HUDEP-2 (cell line): ENCODE measurements around the gene LRRTM3.

Source experiments
- DNase-seq, 76 experiments: peaks; one replicate each; lab custom pipeline; 2025; ENCODE audit not compliant: unreplicated experiment in 76 of 76; lab: John Stamatoyannopoulos, UW

Gene LRRTM3

DNA sequence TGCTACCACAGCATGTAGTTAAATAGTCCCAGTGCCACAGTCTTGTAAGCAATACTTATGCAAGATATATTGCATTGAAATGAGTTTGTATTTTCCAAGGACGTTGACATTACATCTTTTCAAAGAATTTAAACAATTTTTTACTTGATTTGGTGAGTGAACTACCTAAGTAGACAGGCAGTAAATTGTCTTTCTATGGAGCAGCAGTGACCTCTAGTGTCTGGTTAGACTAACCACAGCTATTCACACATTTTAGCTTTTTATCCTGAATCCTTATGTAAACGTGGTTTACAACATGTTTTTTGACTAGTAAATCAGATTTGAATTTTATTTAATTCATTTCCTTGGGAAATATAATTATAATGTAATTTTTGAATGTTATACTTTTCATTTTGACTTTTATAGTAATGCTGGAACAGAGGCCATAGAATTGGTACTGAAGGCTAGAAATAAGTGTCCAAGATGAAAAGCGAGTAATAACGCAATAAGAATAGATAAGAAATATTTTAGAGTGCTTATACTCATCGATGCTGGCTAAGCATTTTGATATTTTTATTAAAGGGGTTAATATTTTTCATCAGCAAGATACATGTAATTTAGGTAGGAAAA lies 5.6 kb downstream of the LRRTM3 start:
- peak in 17 of 76 experiments; percentile 1 to 31 (median 5) for DNase-seq

DNA sequence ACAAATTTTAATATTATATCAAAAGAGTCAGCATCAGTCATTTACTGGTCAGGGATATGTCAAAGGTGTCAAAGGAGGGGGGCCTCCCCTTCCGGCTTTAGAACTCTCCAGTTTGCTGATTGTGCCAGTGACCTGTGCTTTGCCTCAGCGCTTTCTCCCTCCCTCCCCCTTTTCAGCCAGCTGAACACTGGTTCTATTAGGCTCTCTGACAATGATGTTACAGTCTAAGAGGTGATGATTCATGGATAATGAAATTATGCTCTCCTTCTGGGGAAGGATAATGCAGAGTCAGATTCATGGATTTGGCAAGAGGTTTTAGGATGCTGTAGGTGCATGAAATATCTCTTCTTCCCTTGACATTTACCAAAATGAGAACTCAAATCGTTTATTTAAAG lies 6.1 kb downstream of the LRRTM3 start:
- no peak for DNase-seq

DNA sequence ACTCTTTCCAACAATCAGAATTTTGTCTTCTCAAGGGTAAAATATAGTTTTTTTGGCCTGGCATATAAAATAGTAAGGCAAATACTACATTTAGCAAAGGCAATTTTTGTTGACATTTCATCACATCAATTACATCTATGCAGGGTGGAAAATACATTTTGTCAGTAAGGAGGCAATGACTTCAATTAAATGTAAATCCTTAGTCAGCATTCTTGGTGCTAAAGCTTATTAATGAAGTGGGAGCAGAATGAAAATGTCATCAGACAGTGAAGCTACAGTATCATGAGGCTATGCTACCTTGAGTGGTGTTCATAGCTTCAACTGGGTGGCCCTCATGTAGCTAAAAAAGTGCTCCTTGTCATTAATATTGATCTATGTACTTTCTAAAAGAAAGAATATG lies 8.9 kb downstream of the LRRTM3 start:
- DNase-seq, result no peak

DNA sequence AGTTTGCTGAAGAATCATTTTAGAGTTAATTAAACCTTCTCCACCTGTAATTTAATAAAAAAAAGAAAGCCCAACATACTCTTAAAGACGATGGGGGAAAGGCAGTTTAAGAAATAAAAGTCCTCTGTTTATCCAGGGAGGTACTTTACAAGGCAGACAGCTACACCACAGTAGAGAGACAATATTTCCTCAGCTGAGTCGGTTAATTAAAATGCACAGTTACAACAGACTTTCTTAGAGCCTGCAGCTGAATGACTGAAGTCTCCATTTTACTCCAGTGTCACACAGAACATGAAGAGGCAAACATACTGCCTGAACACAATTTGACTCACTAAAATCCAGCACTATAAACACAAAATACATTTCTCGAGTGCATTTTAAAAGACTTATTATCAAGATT lies 15.1 kb downstream of the LRRTM3 start:
- no peak for DNase-seq

DNA sequence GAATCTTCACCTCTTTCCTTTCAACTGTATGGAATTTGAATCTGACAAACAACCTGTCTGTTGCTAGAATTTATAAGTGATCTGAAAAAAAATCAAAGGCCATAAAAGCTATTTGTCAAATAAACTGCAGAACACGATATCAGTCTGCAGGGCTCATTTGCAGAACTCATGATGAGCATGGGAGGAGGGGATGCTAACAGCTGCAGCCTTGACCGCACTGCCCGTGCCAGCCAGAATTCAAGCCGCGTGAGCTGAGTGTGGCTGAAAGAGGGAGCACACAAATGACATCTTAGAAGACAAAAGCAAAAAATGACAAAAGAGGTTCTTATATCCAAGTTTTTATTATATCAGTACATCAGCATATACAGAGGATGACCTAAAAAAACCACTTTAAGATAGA lies 15.7 kb downstream of the LRRTM3 start:
- DNase-seq, result no peak

DNA sequence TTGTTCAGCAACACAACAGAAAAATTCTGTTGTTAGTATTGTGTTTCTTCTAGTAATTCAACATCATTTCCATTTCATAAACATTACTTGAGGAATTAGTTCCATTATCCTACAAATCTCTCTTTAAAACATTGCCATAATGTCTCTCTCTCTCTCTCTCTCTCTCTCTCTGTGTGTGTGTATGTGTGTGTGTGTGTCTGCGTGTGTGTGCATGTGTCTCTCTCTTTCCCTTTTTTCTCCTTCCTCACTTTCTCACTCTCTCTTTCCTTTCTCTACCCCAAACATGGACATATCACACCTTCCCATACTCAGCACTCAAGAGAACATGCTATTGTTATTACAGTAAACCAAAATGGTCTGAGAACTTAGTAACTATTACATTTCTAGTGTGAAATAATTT lies 16.6 kb downstream of the LRRTM3 start:
- DNase-seq, result no peak

DNA sequence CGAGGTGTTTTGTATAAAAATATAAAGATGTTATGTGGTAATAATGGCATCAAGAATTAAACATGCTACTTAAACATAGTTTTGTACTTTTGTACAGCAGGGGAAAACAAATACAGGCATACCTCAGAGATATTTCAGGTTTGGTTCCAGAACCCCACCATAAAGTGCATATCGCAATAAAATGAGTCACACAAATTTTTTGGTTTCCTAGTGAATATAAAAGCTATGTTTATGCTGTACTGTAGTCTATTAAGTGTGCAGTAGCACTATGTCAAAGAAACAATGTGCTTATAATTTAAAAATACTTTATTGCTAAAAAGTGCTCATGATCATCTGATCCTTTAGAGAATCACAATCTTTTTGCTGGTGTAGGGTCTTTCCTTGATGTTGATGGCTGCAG lies 17.8 kb downstream of the LRRTM3 start:
- DNase-seq, result no peak

DNA sequence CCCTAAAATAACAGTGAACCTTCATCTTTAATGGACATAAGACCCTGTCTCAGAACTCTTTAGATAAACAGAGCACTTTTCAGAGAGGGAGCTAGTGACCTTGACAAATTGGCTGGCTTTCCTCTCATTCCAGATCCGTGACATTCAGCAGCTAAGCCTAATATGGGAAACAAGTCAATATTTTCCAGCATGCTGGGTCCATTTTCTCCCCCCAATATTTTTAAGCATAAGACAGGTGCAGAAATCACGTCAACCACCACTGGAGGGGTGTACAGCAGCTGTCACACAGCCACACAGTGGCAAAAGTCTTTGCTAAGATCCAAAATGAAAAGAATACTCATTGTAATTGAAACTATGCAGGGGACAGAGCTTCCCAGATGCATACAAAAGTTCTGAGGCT lies 26.1 kb downstream of the LRRTM3 start:
- DNase-seq, result no peak

DNA sequence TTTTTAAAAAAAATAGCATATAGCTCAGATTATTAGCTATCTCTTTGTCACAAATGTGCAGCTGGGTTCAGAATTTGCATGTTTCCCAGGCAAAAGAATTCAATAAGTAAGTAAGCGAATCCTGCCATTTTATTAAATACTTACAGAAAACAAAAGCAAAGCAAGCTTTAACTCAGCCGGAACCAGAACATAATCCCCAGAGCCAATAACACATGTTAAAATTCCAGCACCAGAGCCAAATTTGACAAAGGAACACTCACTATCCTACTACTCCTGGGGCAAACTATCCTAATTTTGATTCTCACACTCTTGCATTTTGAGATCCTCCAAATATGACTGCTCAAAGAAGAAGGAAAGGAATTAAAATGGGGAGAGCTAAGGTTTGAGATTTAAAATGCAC lies 32.6 kb downstream of the LRRTM3 start:
- DNase-seq, result no peak

DNA sequence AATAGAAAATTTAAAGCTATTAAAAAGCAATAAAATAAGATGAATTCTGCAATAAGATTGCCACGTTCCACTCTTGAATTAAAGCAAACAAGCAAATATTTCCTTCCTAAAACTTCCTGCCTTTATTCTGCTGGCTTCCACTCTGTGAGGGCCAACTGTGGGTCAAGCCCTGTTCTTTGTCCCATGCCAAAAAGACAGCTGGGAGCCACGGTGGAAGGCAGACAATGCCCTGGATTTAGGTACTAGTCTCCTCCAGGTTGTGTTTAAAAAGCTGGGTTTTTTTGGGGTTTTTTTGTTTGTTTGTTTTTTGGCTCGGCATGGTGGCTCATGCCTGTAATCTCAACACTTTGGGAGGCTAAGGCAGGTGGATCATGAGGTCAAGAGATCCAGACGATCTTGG lies 39.1 kb downstream of the LRRTM3 start:
- DNase-seq, result no peak

DNA sequence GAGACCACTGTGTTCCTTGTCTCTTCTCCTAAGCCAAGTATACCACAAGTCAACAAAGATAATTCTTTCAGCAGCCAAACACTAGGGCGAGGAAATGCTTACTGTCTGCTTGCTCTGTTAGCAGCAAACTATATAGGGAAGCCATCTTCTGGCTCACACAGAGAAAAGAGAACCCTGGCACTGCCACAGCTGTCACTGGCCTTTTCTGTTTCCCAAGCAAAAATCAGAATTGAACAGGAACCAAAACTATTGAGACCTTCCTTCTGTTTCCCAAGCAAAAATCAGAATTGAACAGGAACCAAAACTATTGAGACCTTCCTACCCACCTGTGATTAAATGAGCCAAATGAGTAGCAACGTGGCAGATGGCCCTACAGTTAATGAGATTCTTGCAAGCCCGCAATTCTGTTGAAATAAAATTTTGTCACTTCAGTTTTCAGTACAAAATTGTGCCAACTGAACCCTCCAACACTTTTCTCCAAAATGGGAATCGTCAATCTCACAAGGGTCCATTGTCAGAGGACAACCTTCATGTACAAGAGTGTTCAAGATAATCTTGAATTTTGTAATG lies 54.5 kb downstream of the LRRTM3 start:
- no peak for DNase-seq

DNA sequence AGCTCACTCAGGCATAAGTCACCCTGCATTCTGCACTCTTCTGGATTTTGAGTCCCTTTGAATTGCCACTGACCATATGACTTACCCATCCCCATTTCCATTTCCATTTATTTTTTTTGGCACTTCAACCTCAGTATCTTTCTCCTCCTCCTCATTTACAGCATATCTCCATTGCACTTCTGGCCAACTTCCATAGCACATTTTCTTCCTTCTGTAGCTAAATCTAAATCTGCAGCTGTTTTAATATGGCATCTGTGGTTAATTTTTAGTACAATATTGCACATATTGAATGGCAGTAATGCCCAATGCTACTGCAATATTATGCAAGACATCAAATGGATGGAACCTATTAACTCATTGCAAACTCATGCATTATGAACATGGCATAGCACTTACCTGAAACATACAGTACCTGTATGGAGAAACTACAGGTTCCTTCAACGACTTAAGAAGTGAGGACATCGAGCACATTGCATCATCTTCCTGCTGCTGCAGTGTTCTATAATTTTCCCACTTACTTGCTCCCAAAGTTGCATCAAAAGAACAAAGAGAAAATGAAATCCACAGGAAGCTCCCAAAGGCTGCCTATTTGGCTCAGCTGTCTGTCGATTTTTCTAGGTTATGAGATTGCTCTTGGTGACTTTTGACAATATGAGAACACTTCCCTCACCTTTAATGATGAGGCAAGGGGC lies 55.7 kb downstream of the LRRTM3 start:
- no peak for DNase-seq

DNA sequence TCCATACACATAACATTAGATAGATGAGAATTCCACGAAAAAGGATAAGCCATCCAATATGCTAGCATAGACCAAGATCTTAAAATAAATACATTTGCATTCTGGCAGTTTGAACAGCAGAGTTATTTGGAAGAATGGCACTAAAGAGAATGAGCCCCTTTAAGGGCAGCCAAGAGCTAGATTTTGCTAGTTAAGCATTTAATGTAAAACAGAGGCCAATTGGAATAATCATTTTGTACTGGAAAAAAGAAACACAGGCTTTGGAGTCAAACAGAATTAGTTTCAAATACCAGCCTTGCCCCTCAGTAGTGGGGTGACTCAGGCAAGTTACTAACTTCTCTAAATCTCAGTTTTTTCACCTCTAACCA lies 56.2 kb downstream of the LRRTM3 start:
- DNase-seq, result no peak

DNA sequence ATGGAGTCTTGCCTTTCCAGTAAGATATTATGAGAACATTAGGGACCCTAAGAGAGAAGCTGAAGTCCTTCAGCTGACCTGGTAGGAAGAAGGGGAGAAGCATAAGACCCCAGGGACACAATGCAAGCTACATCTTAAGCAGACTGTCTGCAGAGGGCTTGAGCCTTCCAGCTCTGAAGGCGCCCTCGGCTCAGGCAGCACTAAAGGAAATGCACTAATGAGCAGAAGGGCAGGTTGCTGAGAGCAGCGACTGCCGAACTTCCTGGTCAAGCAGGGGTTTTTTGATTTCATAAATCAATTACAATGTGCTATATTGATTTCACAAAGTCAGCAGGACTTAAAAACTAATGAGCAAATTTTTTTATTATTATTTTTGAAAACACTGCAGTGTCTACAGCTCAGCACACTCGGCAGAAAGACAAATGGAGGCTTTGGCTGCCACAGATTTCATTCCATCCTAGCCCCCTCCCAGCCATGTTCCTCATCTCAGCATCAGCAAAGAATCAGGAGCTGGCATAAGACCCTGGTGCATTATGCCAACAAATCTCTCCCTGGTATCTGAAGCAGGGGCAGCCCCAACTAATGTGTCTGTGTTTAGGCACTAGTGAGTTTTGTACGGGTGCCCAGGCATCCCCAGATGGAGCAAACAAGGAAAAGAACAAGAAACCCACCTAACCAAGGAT lies 57.1 kb downstream of the LRRTM3 start:
- no peak for DNase-seq

DNA sequence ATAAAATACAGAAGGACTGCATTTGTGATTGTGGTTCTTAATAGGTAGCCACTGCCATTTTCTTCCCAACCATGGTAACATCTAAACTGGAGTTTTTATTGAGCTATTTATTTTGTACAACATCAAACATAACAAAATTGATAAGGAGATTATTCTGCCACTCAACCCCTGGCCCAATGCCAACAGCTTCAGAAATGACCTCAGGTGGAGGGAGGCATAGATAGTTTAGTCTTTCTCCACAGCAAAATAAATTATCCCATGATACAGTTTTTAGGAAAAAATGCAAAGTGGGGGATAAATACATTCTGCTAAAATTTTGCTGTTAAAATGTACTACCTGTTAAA lies 57.6 kb downstream of the LRRTM3 start:
- no peak for DNase-seq

DNA sequence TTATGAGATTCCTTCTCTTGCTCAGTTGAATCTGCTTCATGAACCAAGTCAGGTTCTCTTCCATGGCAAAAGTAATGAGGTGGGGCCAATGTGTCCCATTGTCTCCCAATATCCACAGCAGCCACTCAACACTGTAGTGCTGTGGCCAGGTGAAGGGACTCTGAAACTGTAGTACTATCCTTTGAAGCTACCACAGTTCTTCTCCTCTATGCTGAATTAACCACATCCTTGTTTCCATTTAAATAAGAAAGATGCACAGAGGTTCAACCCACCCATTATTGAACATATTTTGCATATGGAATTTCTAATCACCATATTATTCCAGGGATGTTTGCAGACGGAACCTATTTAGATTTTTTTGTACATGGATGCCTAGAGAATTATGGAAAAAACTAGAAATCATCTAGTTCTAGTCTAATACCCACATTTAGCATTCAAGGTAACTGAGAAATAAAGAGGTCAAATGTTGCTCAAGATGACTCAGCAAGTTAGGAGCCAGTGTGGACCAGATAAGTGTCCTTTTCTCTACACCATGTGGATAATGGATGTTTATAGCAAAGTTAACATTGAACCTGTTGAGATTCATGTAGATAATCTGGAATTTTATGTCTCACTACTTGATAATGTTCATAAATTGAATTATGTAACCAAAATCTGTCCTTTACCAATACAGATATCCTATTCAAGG lies 64.5 kb downstream of the LRRTM3 start:
- DNase-seq, result no peak

DNA sequence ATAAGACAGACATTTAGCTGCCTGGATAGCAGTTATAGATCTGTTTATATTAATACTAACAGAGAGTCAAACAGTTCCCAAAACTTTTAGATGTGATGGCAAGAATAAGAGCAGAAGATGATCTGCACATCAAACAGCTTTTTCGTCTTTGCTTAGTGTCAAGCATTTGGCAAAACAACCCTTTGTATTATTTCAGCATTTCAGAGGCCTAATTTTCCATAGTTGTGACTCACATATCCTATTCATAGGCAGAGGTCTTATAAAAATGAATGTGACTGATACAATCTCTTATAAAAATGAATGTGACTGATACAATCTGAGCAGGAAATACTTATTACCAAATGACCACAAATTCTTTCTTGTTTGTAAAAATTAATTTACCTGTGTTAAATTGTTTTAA lies 71.2 kb downstream of the LRRTM3 start:
- no peak for DNase-seq

DNA sequence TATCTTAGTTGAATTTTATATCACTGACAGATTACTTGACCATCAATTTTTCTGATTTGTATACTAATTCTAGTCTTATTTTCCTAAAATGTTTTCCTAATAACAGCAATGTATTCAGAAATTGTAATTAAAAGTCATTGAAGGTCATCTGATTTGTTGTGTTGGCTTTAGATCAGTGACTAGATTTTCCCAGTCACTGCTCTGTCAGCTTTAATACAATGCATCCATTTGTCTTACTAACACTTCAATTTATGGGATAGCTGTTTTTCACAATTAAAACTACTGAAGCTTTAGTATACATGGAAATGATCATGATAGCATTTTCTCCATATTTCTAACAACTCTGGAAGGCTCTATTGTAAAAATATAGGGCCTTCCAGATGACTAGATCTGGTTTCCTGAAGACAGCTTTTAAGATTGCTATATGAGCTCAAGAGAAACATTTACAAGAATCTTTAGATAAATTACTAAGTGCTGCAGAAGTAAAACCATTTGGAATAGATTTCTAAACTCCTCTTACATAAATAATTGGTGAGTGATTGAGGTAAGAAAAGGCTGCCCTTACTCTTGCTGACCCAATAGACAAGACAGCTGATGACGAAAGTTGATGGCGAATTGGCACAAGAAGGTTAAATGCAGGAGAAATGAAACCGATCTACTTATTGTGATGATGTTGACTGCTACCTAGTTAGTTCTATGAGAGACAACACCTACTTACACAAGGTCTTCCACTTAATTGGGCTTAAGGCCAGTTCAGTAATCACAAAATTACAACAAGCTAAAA lies 74.1 kb downstream of the LRRTM3 start:
- no peak for DNase-seq

DNA sequence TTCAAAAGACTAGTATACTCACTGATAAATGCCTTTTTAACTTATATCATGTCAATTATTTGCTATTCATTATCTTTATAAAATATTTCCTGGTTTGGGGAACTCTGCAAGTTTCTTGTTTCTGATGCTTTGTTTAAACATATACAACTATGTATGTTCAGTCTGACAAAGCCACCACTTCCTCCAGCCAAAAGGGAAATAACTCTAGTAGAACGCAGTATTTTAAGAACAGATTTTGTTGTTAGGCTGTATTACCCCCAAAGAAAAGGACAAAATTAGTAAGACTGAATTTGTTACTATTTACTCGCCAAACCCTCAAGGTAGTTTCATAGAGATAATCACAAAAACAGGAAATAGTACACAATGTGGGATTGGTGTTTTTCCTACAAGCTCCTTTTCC lies 78.9 kb downstream of the LRRTM3 start:
- DNase-seq, result no peak

DNA sequence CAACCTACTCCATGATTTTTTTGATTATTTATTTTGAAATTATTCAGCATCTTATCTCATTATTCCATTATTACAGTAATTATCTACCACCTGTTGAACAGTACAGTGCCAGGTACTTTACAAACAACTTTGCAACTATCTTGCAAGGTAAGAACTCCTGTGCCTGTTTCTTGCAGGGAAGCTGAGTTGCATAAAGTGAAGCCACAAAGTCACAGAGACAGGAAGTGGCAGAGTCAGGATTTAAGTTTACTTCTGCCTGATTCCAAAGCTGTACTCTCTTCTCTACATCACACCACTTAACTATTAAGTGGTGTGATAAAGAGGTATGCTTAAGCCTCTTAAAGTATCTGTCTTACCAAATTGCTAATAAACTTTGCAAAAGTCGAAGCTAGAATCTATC lies 80.1 kb downstream of the LRRTM3 start:
- DNase-seq, result no peak

DNA sequence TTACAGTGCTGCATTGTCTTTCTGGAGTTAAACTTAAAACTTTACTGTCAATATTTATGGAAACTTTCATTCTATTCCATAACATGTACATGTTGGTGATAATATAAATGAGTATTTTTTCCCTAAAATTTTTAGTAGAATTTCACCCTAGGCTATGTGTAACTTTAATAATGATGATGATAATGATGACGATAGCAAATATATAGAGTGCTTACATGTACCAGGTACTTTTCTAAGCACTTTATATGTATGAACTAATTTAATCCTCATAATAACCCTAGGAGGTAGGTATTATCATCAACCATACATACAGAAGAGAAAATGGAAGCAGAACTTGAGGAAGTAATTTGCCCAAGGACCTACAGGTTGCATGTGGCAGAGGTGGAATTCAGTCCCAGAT lies 85.6 kb downstream of the LRRTM3 start:
- no peak for DNase-seq
